NCI-H2196 (cell line): Measurements from ENCODE around the gene TBC1D17.
A peak's percentile ranks its signal among the peaks of the same experiment; 100 is the strongest.
"Not testable (repeated sequence)": the region's sequence is repeated elsewhere in the genome, so short reads cannot be mapped to it uniquely, and the experiment has no call there.

Source experiments
- DNase-seq: peaks from one replicate; lab custom pipeline; 2025; ENCODE audit not compliant: unreplicated experiment; lab: John Stamatoyannopoulos, UW

TBC1D17 gene

DNA sequence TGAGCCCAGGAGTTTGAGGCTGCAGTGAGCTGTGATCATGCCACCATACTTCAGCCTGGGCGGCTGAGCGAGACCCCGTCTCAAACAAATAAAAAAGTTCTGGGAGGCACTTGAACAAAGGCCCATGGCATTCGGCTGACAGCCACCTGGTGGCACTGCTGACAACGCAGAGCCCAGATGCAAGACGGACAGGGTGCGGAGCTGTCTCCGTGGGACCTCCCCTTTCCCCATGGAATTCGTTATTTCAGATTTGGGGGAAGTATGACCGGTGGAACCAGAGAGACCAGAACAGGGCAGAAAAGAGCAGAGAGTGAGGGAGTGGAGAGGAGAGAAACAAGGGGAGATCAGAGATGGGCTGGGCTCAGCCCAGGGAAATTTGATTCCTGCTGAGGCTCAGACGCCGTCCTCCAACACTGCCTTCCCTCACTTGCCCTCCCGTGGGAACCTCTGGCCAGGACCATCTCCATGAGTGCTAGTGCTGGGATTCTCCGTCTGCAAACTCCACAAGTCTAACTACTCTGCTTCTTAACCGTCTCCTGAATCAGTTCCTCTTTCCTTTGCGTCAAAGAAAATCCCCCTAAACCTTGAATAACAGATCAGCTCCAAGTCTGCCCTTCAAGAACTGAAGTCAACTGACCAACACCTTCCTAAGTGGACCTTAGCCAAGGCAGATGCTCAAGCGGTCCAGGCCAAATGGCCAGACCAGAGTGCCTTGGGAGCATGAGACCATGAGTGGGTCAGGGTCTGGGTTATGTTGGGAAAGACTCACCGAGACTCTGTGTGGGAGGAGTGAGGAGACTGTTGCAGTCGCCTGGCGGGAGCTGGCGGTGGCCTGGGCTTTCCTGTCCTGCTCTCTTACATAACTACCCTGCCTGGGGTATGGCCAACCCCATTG is 39.6 kb downstream of the TBC1D17 start:
- no peak for DNase-seq

DNA sequence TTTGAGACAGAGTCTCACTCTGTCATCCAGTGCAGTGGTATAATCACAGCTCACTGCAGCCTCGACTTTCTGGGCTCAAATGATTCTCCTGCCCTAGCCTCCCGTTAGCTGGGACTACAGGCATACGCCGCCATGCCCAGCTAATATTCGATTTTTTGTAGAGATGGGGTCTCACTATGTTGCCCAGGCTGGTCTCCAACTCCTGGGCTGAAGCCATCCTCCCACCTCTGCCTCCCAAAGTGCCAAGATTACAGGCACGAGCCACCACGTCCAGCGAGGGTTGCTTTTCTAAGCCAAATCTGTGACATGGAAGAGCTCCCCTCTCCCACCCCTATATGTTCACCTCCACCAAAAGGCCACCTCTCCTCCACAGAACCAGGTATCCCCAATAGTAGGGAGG is 40.6 kb downstream of the TBC1D17 start:
- no peak for DNase-seq

DNA sequence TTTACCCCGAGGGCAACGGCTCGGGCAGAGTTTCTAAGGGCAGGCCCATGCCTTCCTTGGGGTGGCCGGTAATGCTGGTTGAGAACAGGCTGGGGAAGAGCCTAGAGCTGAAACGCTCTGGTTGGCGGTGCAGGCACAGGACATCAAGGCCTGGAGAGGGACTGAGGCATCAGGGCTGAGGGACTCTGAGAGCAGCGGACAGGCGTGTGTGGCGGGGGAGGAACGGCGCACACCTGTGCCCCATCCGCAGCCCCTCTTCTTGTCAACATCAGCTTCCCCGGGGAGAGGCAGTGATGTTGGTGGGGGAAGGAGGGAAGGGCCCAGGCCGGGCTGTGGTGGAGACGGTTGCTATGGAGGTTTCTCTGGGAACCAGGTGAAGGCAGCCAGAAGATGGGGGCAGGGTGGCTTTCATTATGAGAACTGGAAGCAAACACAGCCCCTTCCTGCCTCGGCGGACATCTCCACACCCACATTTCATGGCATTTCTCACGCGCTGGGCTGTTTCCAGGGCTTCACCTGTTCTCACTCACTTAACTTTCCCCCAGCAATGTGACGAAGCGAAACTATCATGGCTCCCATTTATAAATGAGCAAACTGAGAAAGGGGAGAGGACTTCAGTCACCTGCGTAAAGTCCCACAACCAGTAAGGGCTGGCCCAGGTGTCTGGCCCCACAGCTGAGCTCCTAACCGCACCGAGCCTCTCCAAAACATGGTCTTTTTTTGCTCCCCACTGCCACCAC is 43.3 kb downstream of the TBC1D17 start:
- DNase-seq: no peak

DNA sequence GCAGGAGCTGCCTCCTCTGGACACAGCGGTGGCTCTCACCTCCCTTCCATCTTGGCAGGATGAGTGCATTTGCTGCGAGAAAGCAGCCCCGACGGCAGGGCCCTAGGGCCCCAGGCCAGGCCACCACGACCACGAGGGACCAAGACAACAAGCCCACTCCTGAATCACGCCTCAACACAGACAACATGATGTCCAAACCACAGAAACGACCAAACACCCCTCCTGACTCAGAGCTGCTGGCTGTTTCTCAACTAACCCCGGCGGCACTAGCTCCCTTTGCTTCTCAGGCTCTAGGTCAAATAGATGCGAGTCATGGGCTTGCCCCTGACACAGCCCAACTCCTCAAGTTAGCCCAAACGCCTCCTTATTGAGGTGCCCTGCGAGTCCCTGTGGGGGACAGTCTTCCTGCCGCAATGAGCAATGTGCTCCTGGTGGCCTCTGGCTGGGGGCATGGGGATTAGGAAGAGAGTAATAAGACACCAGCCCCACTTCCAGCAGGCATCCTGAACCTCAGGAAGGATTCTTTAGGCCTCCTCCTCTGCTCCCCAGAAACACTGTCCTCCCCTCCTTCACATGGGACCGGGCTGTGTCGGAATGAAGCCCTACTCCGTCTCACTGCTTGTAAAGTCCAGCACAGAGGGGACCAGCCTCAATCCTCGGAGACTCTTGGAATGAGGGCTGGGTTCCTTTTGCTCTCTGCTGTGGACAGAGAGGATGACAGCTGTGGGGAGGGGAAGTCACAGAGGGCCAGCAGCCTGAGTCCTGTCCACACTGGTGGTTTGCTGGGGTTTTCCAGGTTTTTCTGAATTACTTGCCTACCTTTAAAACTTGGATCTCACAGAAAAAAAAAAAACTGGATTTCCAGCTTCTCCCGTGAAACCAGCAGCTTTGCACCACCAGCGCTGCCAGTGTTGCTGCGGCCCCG is 44.6 kb downstream of the TBC1D17 start:
- DNase-seq: no peak

DNA sequence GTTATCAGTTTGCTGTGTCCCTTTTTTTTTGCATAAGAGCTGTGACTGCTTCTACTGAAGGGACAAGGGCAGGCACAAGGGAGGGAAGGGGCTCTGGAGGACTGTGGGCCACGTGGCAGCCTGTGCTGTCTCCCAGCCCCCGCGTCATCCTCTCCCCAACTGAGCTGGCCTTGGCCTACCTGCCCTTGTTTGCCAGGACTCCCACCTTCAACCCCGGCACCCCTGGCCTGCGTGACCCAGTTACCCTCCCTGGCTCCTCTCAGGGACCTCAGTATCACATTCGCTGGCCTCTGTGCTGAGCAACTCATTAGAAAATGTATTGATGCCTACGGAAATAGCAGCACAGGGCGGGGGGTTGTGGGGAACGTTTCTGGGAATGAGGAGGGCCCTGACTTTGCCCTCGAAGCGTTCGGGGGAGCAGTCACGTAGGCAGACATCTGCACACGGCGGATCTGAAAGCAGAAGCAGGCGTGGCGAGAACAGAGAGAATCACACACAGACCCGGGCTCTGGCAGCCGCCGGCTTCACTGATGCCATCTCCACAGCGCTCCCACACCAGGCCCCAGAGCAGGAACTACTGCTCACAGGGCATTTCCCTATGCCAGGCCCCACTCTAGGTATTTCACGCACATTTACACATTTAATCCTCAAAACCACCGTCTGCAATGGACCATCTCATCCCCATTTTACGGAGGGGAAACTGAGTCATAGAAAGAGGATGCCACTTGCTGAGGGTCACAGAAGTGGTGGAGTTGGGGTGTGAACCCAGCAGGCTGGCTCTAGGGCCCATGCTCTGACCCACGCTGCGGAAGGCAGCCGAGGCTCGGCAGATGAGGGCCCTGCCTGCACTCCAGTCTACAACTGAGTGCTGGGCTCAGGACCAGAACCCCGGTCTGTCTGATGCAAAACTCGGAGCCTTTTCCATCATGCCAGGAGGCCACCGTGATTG is 45.8 kb downstream of the TBC1D17 start:
- no peak for DNase-seq

GRCh38 chr19:49924004-49924880 is 46.7 kb downstream of the TBC1D17 start:
- DNase-seq: no peak

DNA sequence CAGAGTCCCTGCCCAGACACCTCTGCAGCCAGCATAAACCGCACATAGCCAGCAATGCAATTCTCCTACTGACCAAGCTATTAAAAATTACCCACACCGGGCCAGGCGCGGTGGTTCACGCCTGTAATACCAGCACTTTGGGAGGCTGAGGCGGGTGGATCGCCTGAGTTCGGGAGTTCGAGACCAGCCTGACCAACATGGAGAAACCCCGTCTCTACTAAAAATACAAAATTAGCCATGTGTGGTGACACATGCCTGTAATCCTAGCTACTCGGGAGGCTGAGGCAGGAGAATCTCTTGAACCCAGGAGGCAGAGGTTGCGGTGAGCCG is 47.3 kb downstream of the TBC1D17 start:
- not testable (repeated sequence) for DNase-seq

DNA sequence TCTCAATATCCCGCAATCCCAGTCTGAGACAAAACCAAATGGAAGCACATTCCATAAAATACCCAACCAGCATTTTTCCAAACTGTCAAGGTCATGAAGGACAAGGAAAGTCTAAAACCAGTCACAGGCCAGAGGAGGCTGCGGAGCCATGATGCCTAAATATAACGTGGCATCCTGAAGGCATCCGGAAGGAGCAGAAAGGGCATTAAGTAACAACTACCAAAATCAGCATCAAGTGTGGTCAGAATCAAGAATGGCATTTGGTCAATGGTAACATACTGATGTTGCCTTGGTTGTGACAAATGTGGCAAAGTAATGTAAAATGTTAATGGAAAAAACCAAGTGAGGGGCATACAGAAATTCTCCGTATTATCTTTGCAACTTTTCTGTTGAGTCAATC is 48.0 kb downstream of the TBC1D17 start:
- DNase-seq: no peak

- no peak for DNase-seq
Observed at GRCh38 chr19:49926515-49926914, 49.0 kb downstream of the TBC1D17 start.

- DNase-seq: no peak
Observed at GRCh38 chr19:49927526-49928264, 50.2 kb downstream of the TBC1D17 start.

DNA sequence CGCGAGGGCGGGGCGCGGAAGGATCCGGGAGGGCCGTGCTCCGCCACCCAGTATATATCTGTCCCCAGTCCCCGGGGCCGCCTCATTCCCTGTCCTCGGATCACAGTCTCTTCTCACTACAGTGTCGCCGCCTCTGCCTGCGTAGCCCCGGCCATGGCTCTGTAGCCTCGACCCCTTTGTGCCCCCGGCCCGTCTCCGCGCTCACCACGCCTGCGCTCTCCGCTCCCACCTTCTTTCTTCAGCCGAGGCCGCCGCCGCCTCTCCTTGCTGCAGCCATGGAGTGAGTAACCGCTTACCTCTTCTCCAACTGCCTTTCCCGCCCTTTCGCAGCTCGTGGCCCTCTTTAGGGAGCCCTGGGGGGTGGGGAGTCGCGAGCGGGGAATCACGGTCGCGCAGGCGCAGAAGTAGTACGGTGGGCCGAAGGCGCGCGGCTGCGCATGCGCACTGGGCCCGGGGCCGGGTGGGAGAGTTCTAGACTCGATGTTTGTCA is 51.7 kb downstream of the TBC1D17 start, which contains the start of the genes ATF5 and NUP62:
ATF5 (plus strand) TSS at position 85 of the 490 bp plus-strand sequence. CDS start 1,646 bp downstream, outside the sequence.
NUP62 (minus strand) TSS at position 384 of the 490 bp plus-strand sequence. CDS start 19,697 bp downstream, outside the sequence.
- DNase-seq: peak; percentile 94

DNA sequence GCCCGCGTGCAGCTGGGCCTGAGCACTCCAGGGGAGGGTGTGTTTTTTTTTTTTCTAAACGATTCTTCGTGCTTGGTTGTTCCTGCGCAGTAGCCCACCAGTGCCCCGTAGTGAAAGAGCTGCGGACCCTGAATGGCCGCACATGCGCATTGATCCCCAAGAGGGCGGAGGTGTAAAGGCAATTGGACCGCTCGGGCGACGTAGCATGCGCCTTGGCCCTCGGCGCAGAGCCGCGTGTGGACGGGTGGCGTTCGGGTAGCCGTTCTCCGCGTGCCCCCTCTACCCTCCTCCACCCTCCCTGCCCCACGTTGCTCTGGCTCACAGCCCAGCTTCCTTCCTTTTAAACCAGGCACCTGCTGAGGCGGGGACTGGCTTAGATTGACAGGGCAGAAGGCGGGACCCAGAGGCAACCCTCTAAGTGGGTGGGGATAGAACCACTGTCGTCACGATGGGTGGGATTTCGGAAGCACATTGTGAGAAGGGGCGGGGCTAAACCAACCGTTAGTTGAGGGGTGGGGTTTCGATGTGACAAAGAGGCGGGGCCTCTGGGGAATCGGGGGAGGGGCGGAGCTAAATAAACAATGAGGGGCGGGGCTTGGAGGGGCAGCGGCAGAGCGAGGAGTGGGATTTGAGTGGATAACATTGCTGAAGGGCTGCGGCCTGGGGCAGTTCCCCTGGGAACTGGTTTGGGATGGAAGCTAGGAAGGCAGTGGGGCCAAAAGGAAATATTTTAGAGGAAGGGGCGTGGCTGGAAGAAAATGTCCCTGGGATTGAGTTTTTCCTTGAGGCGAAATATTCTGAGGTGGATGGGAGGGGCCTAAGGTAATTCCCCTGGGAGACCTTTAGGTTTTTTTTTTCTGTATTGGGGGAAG is 52.3 kb downstream of the TBC1D17 start:
- peak; percentile 97 for DNase-seq

- DNase-seq: peak; percentile 76
Observed at GRCh38 chr19:49930483-49931011, 53.0 kb downstream of the TBC1D17 start.

- DNase-seq: no peak
Observed at GRCh38 chr19:49931293-49932040, 54.0 kb downstream of the TBC1D17 start.

GRCh38 chr19:49932041-49932451 is 54.5 kb downstream of the TBC1D17 start:
- no peak for DNase-seq

- no peak for DNase-seq
Observed at GRCh38 chr19:49932731-49933131, 55.2 kb downstream of the TBC1D17 start.
